Cardiac fibroblast (primary cell): ENCODE results near the gene E4F1.

Source experiments
- DNase-seq, 2 donors: peaks; one replicate each; pipeline versions ENCODE4 v3.0.0 to v3.0.0-alpha.2; 2010; ENCODE audit warnings: low read depth in 2 of 2
- H3K4me3 ChIP-seq, 2 donors: replicated peaks in 1 of 2; 1 replicate in 1 of 2; 2 replicates in 1 of 2; pipeline ENCODE4 v1.5.1; 2011; ENCODE audit warnings: low read depth in 2 of 2, low read length in 2 of 2, mild to moderate bottlenecking in 2 of 2, moderate library complexity in 1 of 2
- CTCF ChIP-seq: IDR thresholded peaks from one replicate; pipeline ENCODE4 v1.5.1; 2011; ENCODE audit warnings: low read depth, mild to moderate bottlenecking, low read length, inconsistent platforms

Gene E4F1

GRCh38 chr16:2206420-2206779, 17.0 kb upstream of the E4F1 start:
- no peak for DNase-seq
- peak overlapping the region; percentile 81 to 96 for H3K4me3 ChIP-seq
- TF ChIP-seq CTCF = no peak

- no peak overlapping the region for H3K4me3 ChIP-seq
- DNase-seq = no peak
- TF ChIP-seq CTCF = no peak
Observed at GRCh38 chr16:2206780-2207433, 16.5 kb upstream of the E4F1 start.

GRCh38 chr16:2207872-2208271, 15.5 kb upstream of the E4F1 start:
- TF ChIP-seq CTCF = no peak
- no peak overlapping the region for H3K4me3 ChIP-seq
- DNase-seq = no peak

GRCh38 chr16:2208308-2208707, 15.1 kb upstream of the E4F1 start:
- no peak for TF ChIP-seq CTCF
- no peak overlapping the region for H3K4me3 ChIP-seq
- no peak for DNase-seq

DNA sequence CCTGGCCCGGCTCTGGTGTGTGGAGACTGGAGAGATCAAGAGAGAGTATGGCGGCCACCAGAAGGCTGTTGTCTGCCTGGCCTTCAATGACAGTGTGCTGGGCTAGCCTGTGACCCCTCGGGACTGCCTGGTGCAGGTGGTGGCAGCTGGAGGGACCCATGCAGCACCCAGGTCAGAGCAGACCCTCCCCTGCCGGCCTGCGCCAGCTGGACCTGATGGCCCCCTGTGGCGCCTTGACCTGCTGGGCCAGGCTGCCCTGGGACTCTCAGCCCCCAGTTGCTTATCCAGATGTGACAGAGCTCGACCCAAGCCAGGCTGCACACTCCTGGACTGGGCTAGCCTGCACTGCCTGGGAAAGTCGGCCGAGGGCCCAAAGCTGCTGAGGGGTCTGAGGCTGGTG, 14.6 kb upstream of the E4F1 start:
- no peak for DNase-seq
- H3K4me3 ChIP-seq = no peak overlapping the region
- TF ChIP-seq CTCF = no peak

DNA sequence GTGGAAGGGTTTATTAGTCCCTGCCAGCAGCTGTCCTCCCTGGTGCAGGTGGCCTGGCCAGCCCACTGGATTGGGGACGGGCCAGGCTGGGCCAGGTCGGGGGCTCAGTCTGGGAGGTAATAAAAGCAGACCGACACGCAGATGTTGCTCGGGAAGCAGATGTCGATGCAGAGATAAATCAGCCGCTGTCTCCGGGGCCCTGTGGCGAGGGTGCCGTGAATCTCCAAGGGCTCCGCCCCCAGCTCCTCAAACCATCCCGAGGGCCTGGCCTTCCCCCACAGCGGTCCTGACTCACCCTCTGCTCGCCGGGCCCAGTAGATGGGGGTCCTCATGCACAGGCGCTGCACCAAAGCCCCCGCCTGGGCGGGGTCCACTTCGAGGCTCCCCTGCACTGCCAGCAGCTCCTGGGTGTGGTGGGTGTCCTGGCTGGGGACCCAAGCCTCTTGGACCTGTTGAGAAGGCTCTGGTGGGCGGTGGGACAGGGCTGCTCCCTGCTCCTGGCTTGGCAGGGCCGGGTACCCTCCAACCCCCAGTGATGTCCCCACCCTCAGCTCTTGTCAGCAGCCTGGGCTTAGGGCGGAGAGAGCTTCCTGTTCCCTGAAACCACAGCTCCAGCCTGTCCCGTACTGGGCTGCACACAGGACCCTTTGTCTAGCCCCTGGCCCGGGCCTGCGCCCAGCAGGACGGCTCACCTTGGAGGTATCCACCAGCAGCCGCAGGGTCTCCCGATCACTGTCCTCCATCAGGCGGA, 14.0 kb upstream of the E4F1 start:
- H3K4me3 ChIP-seq = no peak overlapping the region
- TF ChIP-seq CTCF = no peak
- no peak for DNase-seq

DNA sequence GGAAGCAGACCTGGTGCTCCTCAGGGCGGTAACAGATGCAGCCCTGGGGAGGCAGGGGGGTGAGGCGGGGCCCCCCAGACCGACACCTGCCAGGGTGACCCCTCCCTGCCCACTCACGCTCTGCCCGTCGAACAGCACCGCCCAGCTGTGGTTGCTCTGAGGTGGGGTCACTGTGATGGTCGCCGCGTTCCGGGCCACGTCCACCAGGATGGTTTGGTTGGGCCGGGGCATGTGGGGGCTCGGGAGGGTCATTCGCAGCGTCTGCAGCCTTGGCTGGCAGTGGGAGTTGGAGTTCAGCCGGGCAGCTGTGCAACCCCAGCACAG, 13.4 kb upstream of the E4F1 start:
- TF ChIP-seq CTCF = no peak
- no peak for DNase-seq
- H3K4me3 ChIP-seq = no peak overlapping the region
